Heart left ventricle (tissue), 13 donors: Measurements from ENCODE around the gene TMEFF1.

Experiments used
- CTCF ChIP-seq, 12 donors: fragments of 200-600 bp; sonication (generic) in 4 of 12; IDR thresholded peaks; one replicate each; pipeline versions ENCODE4 v1.5.0 to v1.8.0; 2018 to 2022; ENCODE audit warnings: antibody characterized with exemption in 12 of 12, mild to moderate bottlenecking in 5 of 12
- POLR2A ChIP-seq, 2 donors: fragments of 450-650 bp; IDR thresholded peaks; one replicate each; pipeline ENCODE4 v1.6.1; 2017; ENCODE audit warnings: antibody characterized with exemption in 2 of 2, mild to moderate bottlenecking in 2 of 2, moderate library complexity in 2 of 2
- donor health status: ischemic (EF 13 %, LVEDD 7.1; RV severe dilation, severe dysfunction).
- donor health status: DM: no; HTN: yes; CAD: no.
- donor health status: DM: no; HTN: no; CAD: no.
- donor health status: ischemic (EF 25% LVEDD 6.9; RV normal size, moderate dysfunction).
- donor health status: ischemic (EF 25% LVEDD 5.7; RV mildly dilated, moderate dysfunction).
- donor health status: ischemic (EF 35%, LVEDD 5.7; RV mildly dilated, moderate dysfunction).
- donor health status: nonischemic (EF 11% LVEDD 7.7; RV severe dilation, severe dysfunction).
- donor health status: DM: yes; HTN: yes; CAD: no.
- donor health status: PGD.
- donor health status: ischemic (EF 29% LVEDD 5.4; RV normal size, mild dysfunction).
- donor health status: nonischemic (EF 23%, LVEDD 6.1; RV moderate dilation, normal function).

- TF ChIP-seq CTCF (IDR thresholded peaks at IDR 0.05) (no peak), POLR2A (IDR thresholded peaks at IDR 0.05) (no peak)
These were observed 46.8 kb upstream of the TMEFF1 start for GRCh38 chr9:100426189-100426529.
